CD4-positive, alpha-beta T cell treated with Interleukin-12 subunit alpha and Interleukin-12 subunit beta, for 1 hour (primary cell): ENCODE results near the gene SPATA13.
"Not testable (repeated sequence)": the region's sequence is repeated elsewhere in the genome, so short reads cannot be mapped to it uniquely, and the experiment has no call there.

Experiments
- DNase-seq: peaks from one replicate; pipeline ENCODE4 v3.0.0-alpha.2; 2020

SPATA13 gene

DNA sequence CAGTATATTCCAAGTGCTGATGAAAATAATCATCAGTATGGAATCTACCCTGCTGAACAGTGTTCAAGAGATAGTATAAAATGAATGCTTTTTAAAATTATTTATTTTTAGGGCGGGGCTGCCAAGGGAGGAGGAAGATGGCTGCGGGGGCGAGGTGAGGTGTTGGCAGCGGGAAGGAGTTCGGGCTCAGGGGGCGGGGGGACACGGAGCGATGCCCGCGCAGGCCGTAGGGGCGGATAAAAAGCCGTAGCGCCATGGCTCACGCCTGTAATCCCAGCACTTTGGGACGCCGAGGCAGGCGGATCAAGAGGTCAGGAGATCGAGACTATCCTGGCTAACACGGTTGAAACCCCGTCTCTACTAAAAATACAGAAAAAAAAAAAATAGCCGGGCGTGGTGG lies 167.1 kb downstream of the SPATA13 start:
- DNase-seq, result not testable (repeated sequence)

DNA sequence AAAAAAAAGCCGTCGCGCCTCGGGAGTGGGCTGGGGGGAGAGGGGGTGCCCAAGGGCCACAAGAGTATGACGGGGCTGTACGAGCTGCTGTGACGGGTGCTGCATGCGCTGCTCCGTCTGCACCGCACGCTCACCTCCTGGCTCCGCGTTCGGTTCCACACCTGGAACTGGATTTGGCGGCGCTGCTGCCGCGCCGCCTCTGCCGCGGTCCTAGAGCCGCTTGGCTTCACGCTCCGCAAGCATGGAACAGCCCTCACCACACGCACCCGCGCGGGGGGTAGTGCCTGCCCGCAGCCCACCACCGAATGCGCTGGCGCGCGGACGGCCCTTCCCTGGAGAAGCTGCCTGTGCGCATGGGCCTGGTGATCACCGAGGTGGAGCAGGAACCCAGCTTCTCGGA lies 167.6 kb downstream of the SPATA13 start:
- DNase-seq, result no peak

DNA sequence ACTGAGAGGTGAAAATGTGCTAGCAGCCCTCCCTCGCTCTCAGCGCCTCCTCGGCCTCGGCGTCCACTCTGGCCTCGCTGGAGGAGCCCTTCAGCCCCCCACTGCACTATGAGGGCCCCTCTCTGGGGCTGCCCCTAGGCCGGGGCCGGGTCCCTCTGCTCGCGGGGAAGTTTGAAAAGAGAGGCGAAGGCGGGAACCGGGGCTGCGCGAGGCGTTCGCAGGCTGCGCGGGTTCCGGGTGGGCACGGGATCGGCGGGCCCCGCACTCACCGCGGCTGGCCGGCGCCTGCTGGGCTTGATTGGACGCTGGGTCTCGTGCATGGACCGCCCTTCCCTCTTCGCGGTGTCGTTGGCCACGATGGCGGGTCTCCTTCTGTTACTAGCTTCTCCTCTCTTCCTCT lies 178.2 kb downstream of the SPATA13 start:
- no peak for DNase-seq

DNA sequence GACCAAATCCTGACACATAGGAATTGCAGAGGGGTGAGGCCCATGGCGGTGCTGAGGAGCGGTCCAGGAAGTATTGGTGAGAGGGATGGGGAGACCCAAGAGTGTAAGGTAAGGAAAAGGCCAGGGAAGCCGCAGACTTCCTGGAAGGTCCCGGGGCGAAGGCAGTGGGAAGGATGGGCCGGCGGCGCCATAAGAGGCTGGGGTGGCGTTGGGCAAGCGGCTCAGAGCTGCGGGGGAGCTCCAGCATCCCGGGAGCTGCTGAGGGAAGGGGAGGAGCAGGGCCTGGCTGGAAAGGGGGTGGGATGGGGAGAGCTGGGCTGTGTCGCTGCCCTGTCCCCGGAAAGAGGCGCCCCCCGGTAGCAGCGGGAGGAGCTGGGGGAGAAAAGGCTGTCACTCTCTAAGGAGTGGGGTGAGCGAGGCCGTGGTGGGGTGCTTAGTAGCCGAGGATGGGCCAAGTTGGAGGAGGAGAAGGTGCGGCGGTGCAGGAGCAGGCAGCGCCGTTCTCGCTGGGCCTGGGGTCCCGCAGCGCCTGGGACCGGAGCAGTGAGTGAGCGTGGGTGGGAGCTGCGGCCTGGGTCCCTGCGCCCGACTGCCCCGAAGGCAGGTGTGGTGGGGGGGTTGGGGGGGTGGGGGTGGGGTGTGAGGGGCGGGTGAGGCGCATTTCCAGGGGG lies 179.6 kb downstream of the SPATA13 start:
- DNase-seq, result no peak

DNA sequence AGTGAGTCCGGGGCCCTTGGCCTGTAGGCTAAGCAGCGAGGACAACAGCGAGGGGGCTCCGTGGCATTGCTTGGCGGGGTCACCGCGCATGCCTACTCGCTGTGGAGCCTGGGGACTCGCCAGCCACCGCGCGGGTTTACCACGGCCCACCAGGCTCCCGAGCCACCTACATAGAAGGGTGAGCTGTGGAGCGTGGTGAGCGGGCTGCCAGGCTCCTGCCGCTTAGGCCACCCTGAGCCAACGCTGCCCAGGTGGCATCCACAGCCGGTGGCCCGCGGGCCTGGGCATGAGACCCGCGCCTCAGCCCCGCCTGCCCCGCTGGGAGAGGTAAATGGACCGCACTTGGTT lies 180.1 kb downstream of the SPATA13 start:
- no peak for DNase-seq

DNA sequence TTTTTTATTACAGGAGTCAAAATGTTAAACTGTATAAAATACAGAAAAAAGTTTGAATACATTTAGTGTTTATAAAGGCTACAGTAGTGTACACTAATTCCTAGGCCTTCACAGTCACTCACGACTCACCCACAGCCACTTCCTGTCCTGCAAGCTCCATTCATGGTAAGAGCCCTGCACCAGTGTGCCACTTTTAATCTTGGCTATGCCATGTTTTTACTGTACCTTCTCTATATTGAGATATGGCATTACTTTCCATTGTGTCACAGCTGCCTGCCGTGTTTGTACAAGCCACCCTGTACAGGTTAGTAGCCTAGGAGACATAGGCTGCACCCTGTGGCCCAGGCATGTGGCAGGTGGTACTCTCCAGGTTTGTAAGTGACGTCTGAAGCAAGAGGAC lies 180.9 kb downstream of the SPATA13 start:
- DNase-seq, result no peak

DNA sequence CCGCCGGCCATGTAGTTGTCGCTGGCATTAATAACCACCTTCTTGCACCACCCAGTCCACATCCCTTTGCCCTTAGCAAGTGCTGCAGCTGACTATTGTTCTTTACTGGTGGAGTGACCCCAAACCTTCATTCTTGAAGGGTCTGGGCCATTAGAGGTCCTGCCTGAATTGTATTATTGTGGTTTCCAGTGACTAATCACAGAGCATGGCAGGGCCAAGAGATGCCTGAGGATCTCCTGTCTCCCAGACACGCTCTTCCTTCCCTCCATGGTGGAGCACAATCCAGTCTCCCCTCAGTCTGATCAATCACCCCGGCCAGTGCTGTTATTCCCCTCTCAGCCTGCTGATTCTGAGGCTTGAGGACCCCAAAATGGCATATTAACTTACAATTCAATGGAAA lies 187.9 kb downstream of the SPATA13 start:
- no peak for DNase-seq

DNA sequence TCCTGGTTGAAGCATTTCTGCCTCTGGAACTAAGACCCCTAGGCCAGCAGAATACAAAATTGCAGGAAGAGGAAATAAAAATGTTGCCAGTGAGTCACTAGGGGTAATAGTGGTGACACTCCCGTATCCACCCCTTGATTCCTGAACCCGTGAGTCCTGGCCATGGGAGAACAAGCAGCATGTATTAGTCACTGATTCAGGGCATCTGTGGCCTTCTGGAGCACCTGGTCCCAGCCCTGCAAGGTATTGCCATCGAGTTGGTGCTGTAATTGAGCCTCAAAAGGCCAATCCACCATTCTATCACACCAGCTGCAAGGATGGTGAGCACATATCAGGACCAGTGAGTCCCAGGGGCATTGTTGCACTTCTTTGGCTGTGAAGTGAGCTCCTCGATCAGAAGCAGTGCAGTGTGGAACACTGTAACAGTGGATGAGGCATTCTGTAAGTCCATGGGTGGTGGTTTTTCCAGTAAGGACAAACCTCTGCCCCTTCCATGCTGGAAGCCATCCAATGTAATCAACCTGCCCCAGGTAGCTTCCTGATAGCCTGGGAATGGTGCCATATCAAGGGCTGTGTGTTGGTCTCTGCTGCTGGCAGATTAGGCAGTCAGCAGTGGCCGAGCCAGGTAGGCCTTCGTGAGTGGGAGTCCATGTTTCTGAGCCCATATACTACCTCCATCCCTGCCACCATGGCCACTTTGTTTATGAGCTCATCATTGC lies 188.4 kb downstream of the SPATA13 start:
- no peak for DNase-seq

DNA sequence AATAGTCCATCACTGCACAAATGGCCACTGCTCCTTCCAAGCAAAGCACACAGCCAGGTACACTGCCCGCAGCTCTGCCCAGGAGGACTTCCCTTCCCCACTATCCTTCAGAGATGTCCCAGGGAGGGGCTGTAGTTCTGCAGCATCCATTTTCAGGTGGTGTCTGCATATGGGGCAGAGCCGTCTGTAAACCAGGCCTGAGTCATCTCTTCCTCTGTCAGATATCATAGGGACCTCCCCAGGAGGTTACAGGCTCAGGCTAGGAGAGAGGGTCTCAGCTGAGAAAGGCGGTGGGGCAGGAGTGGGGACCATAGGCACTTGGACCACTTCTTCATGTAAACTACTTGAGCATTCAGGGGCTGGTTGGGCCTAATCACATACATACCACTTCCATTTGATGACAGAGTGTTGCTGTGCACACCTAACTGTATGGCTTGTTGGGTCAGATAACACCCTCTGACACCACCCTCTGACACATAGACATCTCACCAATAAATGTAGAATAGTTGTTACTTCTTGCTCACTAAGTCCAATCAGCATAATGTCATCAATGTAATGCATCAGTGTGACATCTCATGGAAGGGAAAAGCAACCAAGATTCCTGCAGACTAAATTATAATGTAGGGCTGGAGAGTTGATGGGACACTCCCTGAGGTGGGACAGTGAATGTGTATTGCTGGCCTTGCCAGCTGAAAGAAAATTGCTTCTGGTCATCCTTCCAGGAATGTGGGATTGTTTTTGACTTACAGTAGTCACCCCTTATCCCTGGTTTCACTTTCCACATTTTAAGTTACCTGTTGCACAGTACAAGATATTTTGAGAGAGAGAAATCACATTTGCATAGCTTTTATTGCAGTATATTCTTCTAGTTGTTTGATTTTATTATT lies 189.5 kb downstream of the SPATA13 start:
- DNase-seq, result not testable (repeated sequence)

DNA sequence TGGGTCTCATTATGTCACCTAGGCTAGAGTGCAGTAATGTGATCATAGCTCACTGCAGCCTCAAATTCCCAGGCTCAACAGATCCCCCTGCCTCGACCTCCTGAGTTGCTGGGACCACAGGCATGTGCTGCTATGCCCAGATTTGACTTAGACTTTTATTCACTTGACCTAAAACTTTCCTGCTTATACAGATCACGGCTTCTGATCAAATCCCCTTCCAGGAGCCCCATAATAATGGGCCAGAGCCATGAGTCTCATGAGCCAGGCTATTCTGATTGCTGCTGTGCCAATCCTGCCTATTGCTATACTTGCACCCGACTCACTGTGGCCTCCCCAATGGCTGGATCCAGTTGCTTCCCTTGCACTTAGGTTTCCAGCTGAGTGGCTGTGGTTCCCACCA lies 190.9 kb downstream of the SPATA13 start:
- DNase-seq, result no peak

DNA sequence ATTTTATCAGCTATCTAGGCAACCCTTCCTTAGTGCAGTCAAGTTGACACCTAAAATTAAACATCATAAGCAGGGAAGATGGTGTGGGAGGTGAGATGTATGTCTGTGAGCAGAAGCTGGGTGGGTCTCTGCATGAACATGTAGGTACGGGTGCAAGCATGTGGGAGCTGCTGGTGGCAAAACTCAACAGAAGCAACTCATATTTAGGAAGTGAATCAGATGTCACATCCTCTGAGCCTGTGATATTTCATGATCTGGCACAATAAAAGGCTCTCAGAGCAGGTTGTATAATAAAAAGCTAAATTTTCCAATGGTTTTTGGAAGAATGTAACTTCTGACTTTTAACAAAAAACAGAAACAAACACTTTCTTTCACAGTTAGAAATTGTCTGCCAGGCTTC lies 193.2 kb downstream of the SPATA13 start:
- no peak for DNase-seq

DNA sequence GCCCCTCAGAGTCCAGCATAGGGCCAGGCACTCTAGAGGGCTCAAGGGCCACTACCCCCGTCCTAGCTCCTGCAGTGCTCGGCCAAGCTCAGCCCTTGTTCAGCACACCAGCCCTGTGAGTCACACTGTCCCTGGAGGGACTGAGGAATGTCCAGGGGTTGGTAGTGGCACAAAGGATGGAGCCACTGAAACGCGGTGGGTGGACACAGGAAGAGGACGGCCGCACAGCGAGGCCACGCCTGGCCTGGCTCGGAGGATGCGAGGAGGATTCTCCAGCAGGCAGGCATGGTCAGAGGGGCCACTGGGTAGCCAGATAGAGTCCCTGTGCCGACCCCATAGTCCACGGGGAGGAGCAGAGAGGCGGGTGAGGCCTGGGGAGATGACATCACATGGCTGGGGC lies 194.6 kb downstream of the SPATA13 start:
- DNase-seq, result no peak

DNA sequence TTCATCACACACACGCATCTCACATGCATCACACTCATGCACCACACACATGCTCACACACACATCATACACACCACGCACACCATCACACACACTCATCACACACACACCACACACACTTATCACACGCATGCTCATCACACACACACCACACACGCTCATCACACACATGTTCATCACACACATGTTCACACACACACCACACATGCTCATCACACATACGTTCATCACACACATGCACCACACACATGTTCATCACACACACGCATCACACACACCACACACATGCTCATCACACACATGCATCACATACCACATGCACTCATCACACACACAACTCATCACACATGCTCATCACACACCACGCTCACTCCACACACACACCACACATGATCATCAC lies 195.8 kb downstream of the SPATA13 start:
- no peak for DNase-seq
